Measurements from ENCODE around the gene C2orf66. TPM values are rescaled to one million over a fixed set of nuclear protein-coding genes. Genes with fewer than 3 reads are reported as not detected.

Gene C2orf66
- not detected in 2 replicates for total RNA-seq

DNA sequence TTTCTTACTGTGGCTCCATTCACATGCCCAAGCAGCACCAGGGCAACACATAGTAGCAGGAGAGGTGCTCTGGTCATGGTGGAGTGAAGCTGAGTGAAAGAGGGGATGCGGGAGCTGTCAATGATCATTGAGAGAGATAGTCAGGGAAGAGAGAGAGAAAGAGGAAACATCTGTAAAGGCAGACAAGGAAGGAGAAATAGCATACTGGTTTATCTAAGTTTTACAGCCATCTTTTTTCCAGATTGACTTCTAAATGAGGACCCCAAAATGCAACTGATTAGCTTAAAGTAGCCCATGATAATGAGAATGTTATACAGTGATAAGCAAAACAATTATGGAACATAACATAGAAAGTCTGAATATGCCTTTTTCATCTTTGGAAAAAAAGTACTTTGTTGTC, at the start of gene C2orf66:
Gene C2orf66 (minus strand): TSS at position 96 of the 400 bp plus-strand sequence. CDS start 19 bp downstream, at position 77.
- DNase-seq (ENCODE audit: low read depth in 2 of 2), result no peak

DNA sequence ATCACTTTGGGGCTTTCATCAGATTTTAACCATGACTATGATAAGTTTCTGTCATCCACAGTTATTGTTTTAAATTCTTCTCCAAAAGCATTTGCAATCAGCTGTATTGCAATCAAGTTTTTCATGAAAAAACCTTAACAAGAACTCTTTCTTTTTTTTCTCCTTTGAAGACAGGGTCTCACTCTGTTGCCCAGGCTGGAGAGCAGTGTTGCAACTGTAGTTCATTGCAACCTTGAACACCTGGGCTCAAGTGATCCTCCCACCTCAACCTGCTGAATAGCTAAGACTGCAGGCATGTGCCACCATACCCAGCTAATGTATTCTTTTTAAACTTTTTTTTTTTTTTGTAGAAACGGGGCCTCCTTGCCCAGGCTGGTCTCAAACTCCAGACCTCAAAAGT, 45.5 kb upstream of the C2orf66 start:
- no peak for DNase-seq (ENCODE audit: low read depth in 2 of 2)

DNA sequence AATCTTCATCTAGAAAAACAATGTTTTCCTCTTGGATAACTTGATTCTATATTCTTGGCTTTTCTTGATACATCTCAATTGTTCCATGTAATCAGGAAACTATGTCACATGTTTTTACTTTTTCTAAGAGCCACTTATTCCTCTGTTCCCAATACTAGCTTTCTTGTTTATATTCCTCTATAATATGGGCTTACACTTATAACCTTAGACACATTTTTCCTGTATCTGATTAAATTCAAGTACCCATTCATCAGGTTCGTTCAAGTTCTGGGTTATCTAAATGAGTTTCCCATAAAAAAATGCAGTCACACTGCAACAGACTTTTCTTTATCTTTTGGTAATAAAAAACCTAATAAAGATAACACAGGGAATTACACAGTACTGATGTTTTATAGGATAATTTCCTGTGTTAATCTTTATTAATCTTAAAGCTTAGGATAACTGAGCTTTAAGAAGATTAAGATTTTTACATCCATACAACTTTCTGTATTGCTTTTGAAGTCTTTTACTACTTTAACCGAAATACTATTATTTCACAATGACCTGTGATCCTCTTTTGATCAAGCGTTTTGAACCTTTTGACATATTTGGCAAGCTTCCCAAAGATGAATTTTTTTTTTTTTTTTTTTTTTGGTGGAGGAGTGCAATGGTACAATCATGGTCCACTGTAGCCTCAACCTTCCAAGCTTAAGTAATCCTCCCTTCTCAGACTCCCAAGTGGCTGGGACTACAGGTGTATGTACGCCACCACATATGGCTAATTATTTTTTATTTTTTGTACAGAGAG, 44.3 kb upstream of the C2orf66 start:
- peak in 1 of 2 donors; percentile 1 for DNase-seq (ENCODE audit: low read depth in 2 of 2)

- no peak for DNase-seq (ENCODE audit: low read depth in 2 of 2)
These were observed 41.9 kb upstream of the C2orf66 start for GRCh38 chr2:196851088-196851487.

GRCh38 chr2:196849895-196850294, 40.7 kb upstream of the C2orf66 start:
- DNase-seq (ENCODE audit: low read depth in 2 of 2), result peak; percentile 29 to 52

- DNase-seq (ENCODE audit: low read depth in 2 of 2), result no peak
These were observed 37.1 kb upstream of the C2orf66 start for GRCh38 chr2:196846295-196846694.

DNA sequence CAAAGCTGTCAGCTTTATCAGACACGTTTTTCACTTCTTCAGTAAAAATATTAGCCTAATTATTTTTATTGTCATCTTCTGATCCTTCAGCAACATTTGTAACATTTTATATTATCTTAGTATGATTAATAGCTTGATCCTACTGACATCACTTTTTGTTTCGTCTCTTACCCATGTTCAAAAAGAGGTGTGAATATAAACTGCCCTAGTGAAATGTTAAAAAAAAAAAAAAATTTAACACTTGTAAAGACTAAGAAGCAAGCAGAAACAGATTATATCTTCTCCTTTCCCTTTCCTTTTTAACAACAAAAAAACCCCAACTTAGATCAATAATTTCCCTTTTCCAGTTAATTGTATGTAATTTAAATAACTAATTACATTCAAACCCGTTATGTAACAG, 36.2 kb upstream of the C2orf66 start:
- DNase-seq (ENCODE audit: low read depth in 2 of 2), result no peak

DNA sequence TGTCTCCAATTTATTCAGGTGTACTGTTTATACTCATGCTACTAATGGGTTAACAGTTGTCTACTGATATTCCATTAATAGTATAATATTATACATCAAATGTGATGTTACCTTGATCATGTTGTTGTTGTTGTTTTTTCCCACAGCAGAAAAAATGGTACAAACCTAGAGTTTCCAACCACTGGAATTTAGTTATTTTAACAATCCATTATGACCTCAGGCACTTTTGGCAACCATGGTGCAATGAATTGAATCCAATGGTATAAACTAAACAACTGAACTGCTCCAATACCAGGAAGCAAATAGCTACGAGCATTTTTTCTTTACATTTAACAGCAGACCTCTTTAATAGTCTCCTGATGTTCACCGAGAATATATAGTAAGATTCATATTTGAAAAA, 31.0 kb upstream of the C2orf66 start:
- DNase-seq (ENCODE audit: low read depth in 2 of 2), result no peak

DNA sequence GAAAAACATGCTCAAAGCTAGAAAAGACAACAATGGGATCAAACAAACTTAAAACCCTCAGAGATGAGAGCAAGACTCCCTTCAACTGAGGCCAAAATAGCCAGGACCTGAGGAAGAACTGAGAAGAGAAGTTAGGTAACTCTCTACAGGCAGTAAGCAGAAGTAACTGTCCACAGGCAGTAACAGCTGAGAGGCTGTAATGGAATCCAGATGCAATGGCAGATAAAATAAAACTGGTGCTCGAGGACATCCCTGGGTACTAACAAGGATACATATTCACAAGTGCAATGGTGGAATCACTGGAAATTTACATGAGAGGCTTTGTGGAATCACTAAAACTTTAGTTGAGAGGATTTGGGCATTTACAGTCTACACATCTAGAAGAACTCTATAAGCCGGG, 30.4 kb upstream of the C2orf66 start:
- no peak for DNase-seq (ENCODE audit: low read depth in 2 of 2)

GRCh38 chr2:196836440-196836839, 27.3 kb upstream of the C2orf66 start:
- peak; percentile 6 to 16 for DNase-seq (ENCODE audit: low read depth in 2 of 2)

DNA sequence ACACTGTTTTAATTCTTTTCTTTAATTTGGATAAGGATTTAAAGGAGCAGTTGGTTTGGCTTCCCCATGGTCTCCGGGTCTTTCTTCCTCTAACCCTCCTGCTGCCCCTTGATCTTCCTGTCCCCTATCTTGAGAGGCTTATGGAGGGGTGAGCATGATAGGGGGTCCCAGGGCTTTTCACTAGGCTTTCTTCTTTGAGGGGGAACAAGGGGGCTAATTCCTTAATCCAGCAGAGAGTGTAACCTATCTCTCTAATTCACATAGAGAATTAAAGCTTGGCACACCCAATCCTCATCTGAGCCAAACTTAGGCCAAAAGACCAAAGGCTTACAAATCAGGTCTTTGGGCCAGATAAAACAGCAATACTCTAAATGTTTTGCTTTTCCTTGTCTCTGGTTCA, 21.5 kb upstream of the C2orf66 start:
- DNase-seq (ENCODE audit: low read depth in 2 of 2), result no peak

DNA sequence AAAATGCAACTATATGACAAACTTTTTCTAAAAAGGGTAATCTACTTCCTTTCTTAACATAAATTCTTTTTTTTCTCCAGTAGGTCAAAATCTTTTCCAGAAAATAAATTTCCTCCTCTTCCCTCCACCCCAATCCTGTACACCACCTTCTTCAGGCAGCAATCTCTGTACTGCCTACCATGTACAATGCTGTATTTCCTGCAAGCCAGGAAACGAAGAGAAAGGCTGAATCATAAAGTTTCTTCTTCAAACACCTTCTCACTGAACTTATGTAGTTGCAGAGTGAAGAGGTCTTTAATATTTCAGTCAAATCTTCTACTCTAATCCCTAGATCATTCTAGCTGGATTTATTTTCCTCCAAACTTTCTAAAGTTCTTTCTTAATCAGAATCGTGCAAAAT, 18.2 kb upstream of the C2orf66 start:
- DNase-seq (ENCODE audit: low read depth in 2 of 2), result peak in 1 of 2 donors; percentile 55

DNA sequence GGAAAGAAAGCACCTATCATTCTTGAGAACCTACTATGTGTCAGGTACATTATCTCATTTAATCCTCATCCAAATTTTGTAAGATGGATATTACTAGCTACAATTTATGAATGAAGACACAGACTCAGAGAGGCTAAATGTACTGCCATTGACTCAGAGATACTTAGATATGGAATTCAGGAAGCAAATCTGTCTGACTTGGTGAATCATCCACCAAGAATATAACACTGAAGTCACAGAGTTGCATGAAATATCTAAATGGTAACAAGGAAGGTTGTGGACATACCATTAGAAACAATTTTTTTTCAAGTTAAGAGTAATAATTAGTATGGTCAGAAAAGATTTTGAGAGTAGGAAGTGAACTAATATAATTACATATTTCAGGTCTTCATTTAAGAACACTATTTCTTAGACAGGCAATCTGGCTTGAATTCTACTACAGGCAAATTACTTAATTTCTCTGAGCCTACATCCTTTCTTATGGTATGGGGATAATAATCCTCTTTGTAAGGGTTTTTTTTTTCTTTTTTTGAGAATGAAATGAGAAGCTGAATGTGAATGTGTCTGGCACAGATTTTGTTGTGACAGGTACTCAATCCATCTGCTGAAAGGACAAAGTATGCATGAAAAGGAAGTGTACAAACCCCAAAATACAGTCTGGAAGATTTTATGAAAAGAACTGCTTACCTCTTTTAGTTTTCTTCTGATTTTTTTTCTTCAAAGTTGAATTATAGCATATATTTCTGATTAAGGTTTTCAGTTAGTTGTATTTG, 14.8 kb upstream of the C2orf66 start:
- DNase-seq (ENCODE audit: low read depth in 2 of 2), result peak in 1 of 2 donors; percentile 86

DNA sequence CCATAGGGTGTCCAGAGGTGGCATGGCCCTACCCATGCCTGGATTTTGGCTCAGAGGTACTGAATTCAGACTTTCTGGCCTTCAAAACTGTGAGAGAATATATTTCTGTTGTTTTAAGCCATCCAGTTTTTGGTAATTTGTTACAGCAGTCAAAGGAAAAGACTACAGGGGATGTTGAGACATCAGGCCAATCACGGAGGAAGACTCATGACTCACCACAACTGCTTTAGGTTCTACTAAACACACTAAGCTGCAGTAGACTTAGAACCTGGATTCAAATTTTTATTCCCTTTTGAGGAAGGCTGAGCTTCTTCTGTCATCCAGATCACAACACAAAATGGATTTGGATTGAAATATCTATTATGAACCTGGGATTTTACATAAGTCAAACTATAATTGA, 12.0 kb upstream of the C2orf66 start:
- peak in 1 of 2 donors; percentile 65 for DNase-seq (ENCODE audit: low read depth in 2 of 2)

- DNase-seq (ENCODE audit: low read depth in 2 of 2), result peak in 1 of 2 donors; percentile 23
These were observed 981 bp downstream of the C2orf66 start for GRCh38 chr2:196808083-196808665.

DNA sequence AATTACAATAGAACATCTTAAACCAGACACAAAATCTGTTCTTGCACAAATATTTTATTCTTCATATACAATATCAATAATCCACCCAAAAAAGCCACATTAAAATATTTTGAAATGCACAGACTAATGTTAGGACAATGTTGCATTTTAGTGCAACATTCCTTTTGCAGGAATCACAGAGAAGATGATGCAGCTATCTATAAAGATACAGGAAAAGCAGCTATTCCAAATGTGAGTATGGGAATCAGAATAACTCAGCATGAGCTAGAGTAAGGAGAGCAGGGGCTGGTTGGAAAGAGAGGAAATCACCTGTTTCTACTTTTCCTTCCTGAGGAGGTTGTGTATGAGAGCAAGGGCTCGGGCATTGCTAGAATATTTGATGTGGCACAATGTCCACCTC, 4.8 kb downstream of the C2orf66 start:
- peak in 1 of 2 donors; percentile 6 for DNase-seq (ENCODE audit: low read depth in 2 of 2)

DNA sequence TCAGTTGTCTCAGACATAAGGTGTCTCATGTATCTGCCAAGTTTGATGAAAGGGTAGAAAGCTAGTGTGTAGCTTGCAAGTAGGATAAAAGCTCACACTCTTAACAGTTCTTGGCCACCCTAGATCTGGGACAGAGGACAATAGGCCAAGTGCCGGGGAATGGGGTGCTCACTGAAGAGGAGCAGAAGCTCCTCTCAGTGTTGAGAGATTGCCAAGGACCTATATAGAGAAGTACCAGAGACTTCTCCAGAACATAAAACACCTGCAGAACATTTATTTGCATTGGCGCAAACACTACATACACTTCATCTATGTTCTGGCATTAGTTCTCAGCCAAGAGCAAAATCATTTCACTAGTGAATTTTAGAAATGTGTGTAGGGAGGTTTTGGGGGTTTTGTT, 6.8 kb downstream of the C2orf66 start:
- no peak for DNase-seq (ENCODE audit: low read depth in 2 of 2)

DNA sequence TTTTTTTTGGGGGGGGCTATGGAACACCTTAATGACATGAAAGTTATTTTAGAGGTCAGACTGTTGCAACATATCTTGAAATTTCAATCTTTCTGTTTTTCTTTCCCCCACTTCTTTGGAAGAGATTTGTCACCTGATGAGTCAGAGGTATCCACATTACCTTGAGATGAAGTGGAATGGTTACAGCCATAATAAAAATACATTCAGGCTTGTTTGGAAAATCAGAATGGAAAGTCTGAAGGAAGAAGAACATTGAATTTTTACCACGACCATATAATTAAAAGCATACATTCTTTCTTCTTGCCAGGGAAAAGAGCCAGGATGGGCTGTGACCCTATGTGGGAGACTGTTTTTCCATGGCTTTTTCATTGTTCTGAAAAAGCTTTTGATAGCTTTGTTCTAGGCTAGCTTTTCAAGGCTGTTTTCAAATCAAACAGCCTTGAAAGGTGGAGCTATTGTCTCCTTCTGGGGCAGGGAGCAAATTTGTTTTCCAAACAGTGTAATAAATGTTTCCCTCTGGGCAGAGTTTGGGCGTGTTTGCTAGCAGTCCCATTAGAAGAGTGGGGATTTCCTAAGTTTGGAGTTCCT, 7.4 kb downstream of the C2orf66 start:
- DNase-seq (ENCODE audit: low read depth in 2 of 2), result peak in 1 of 2 donors; percentile 46

DNA sequence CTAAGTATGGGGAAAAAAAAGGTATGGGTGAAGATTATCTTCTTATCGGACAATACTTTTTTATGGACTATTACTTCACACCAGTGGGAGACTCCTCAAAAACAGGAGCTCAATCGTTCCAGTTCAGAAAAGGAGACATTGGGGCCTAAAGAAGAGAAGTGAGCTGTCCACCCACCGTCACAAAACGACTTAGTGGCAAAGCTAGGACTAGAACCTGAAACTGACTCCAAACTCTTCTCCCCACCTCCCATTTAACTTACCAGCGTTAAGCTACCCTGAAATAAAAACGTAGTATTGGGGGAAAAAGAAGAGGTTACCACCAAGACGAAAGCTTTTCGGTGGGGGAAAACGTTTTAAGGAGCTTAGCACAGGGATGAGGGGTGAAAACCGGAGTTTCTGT, 10.2 kb downstream of the C2orf66 start:
- DNase-seq (ENCODE audit: low read depth in 2 of 2), result peak; percentile 32 to 33

GRCh38 chr2:196792865-196793264, 16.3 kb downstream of the C2orf66 start:
- DNase-seq (ENCODE audit: low read depth in 2 of 2), result no peak

- DNase-seq (ENCODE audit: low read depth in 2 of 2), result peak in 1 of 2 donors; percentile 16
These were observed 25.6 kb downstream of the C2orf66 start for GRCh38 chr2:196783431-196784094.

Measured in lung microvascular endothelial cell (primary cell).